ENCODE results near the gene ATRIP. TPM values are rescaled to one million over a fixed set of nuclear protein-coding genes. Genes with fewer than 3 reads are reported as not detected.

ATRIP gene
- total RNA-seq, 2 donors from 2014 or later, result 7.7 to 16.5 TPM

DNA sequence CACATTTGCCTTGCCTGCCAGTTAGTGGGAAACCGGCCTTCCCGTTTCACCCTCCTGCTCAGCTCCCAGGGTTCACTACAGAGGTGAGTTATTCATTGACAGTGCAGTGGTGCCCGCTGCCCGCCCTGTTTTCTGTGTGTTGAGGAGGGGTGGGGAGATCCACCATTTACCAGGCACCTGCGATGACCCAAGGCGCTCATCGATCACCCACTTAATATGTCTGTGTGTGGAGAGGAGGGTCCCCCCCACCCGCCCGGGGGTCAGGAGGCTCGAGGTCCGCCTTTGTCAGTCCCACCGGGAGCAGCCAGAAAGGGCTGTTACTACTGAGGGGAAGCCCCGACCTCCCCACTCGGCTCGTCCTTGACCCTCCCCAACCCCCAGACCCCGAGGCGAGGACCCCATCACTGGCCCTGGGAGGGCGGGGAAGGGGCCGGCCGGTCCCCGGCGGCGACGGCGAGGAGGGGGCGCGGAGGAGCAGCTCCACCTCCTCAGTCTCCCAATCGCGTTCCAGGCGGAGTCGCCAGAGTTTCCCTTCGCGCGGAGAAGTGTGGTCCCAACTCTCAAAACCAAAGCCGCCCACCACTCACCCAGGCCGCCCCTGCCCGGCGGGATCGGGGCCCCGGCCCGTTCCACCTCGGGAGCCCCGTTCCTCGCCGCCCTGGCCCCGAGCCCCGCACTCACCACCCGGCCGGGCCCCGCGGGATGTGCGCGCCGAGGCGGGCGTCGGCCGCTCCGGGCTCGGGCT lies 17.8 kb upstream of the ATRIP start:
- no peaks in the 10 kb centered on the region for H3K27me3 ChIP-seq (replicated peaks; ENCODE audit: insufficient read depth)
- peaks cover 38% of the 10 kb centered on the region for H3K4me1 ChIP-seq (replicated peaks)
- H3K36me3 ChIP-seq, result no peaks in the 10 kb centered on the region
- TF ChIP-seq POLR2A (IDR thresholded peaks at IDR 0.05) (peak; percentile 51), POLR2AphosphoS5 (IDR thresholded peaks at IDR 0.05) (no peak)
- TF ChIP-seq, protein P1, sequence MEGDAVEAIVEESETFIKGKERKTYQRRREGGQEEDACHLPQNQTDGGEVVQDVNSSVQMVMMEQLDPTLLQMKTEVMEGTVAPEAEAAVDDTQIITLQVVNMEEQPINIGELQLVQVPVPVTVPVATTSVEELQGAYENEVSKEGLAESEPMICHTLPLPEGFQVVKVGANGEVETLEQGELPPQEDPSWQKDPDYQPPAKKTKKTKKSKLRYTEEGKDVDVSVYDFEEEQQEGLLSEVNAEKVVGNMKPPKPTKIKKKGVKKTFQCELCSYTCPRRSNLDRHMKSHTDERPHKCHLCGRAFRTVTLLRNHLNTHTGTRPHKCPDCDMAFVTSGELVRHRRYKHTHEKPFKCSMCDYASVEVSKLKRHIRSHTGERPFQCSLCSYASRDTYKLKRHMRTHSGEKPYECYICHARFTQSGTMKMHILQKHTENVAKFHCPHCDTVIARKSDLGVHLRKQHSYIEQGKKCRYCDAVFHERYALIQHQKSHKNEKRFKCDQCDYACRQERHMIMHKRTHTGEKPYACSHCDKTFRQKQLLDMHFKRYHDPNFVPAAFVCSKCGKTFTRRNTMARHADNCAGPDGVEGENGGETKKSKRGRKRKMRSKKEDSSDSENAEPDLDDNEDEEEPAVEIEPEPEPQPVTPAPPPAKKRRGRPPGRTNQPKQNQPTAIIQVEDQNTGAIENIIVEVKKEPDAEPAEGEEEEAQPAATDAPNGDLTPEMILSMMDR (IDR thresholded peaks at IDR 0.05), result no peak
- H3K4me3 ChIP-seq, result peak overlapping the region; percentile 74 to 75
- intact Hi-C loops (cut with DNase I), result no loop called here
- peak; percentile 56 for DNase-seq (ENCODE audit: low spot score)
- peak overlapping the region; percentile 90 to 96 for H3K27ac ChIP-seq
- WGBS, result under 1% methylated on average over 28 of the region's 60 CpGs
- H3K9me3 ChIP-seq, result no peaks in the 10 kb centered on the region

DNA sequence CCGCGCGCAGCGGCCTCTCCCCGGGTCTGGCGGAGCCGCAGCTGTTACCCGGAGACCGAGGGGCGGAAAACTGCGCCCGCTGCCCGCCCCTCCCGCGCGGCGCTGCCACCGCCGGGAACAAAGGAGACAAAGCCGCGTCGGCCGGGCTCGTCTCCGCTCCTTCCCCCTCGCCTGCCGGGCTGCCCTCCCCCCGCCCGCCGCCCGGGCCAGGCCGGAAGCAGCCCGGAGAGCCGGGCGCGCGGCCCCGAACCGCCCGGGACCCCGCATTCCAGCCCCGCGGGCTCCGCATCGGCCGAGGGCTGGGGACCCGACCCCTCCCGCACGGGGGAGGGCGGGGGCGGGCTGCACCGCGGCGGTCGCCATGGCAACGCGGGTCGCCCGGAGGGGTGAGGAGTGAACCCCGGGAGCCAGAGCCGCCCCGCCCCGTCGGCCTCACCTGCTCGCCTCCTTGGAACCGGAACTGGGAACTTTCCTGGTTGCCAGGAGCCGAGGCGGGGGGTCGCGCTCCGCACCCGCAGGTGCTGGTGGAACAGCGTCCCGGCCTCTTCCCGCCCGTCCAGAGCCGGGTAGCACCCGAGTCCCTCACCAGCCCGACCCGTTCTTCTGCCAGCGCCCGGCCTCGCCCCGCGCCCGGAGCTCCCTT lies 17.1 kb upstream of the ATRIP start:
- intact Hi-C loops (cut with DNase I), result no loop called here

DNA sequence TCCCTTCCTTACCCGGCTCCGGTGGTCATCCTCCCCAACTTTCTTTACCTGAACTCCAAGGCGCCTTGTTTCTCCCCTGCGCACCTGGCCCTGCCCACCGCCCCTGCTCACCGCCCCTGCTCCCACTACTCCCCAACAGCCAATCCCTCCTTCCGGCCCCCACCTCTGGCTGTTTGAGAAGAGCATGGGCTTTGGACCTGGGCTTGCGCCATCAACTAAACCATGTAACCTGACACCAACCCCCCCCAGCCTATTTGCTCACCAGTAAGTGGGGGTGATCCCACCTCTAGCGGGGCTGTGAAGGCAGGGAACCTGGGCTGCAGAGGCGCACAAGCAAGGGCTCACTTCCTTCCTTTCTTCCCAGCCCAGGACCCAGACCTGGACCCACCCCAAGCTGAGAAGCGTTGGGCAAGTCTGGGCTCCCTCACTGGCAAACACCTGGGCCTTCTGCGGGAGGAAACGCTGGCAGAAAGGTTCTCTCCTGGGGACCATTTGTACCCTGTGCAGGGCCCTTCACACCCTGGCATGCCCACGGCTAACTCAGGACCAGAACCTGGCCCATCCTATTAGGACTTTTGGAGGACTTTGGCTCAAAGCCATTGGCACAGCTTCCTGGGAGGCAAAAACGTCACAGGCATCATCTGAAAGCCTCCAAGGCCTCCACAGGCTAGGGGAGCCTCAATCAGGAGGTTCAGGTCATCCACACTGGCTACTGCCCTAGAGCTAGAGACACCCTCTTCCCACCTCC lies 16.4 kb upstream of the ATRIP start, which contains the start of gene PLXNB1:
Gene PLXNB1 (minus strand): TSS at position 127 of the 748 bp plus-strand sequence. CDS start 5,475 bp downstream, outside the sequence.
- intact Hi-C loops (cut with DNase I), result loop anchor here (2.0 to 10.0 kb wide), 3 partner anchors 27 to 198 kb away; partner anchors contain the start of gene NME6
- H3K4me3 ChIP-seq, result peak within 1 kb of the TSS; percentile 74 to 75
- H3K27me3 ChIP-seq (replicated peaks; ENCODE audit: insufficient read depth), result no peaks in the 10 kb centered on the region
- peak within 1 kb of the TSS; percentile 90 to 96 for H3K27ac ChIP-seq
- peaks cover 36% of the 10 kb centered on the region for H3K4me1 ChIP-seq (replicated peaks)
- H3K9me3 ChIP-seq, result no peaks in the 10 kb centered on the region
- TF ChIP-seq POLR2AphosphoS5 (IDR thresholded peaks at IDR 0.05), result peak; percentile 85
- peak; percentile 34 for TF ChIP-seq POLR2A (IDR thresholded peaks at IDR 0.05)
- TF ChIP-seq, protein P1 (IDR thresholded peaks at IDR 0.05), result no peak
- 4% methylated on average over 15 of the region's 15 CpGs for WGBS
- H3K36me3 ChIP-seq, result no peaks in the 10 kb centered on the region
- DNase-seq (ENCODE audit: low spot score), result peak; percentile 93

More for the DNA sequence above, 17.1 kb upstream of the ATRIP start:
- H3K27ac ChIP-seq, result peak overlapping the region; percentile 90 to 96
- H3K4me1 ChIP-seq (replicated peaks), result peaks cover 38% of the 10 kb centered on the region
- under 1% methylated on average over 40 of the region's 86 CpGs for WGBS
- DNase-seq (ENCODE audit: low spot score), result peak; percentile 72
- H3K27me3 ChIP-seq (replicated peaks; ENCODE audit: insufficient read depth), result no peaks in the 10 kb centered on the region
- peak overlapping the region; percentile 74 to 75 for H3K4me3 ChIP-seq
- H3K9me3 ChIP-seq, result no peaks in the 10 kb centered on the region
- TF ChIP-seq POLR2A (IDR thresholded peaks at IDR 0.05) (peak; percentile 8), POLR2AphosphoS5 (IDR thresholded peaks at IDR 0.05) (no peak)
- TF ChIP-seq, protein P1 (IDR thresholded peaks at IDR 0.05), result no peak
- no peaks in the 10 kb centered on the region for H3K36me3 ChIP-seq

DNA sequence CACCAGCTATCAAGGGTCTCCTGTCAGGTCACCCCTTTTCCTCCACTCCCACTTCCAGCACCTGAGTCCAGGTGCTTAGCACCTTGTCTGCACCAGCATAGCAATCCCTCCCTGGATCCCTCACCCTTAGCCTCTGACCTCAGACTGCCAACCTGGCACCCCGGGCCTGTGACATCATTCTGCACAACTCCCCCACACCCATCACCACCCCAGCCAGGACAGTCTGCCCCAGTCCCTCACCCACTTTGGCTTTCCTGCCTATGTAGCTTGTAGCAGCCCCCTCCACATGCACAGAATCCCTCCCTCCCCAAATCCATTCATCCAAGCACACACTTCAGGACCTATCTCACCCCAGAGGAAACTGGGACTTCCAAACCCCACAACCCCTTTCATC lies 15.8 kb upstream of the ATRIP start:
- Histone ChIP-seq H3K27me3 (replicated peaks; ENCODE audit: insufficient read depth) (no peaks in the 10 kb centered on the region), H3K36me3 (no peaks in the 10 kb centered on the region), H3K9me3 (no peaks in the 10 kb centered on the region), H3K4me1 (replicated peaks) (peaks cover 32% of the 10 kb centered on the region), H3K27ac (peak overlapping the region; percentile 90 to 96), H3K4me3 (peak overlapping the region in 1 of 2 donors; percentile 74)
- no peak for TF ChIP-seq POLR2AphosphoS5 (IDR thresholded peaks at IDR 0.05)
- no peak for DNase-seq (ENCODE audit: low spot score)
- intact Hi-C loops (cut with DNase I), result loop anchor here (2.0 to 10.0 kb wide), 3 partner anchors 28 to 198 kb away; partner anchors contain the start of gene NME6
- 59% methylated on average over 1 of the region's 1 CpG for WGBS

Measured in prostate gland (tissue), 2 donors.